ENCODE measurements around the gene TIMM8A.

- TF ChIP-seq, protein P1, sequence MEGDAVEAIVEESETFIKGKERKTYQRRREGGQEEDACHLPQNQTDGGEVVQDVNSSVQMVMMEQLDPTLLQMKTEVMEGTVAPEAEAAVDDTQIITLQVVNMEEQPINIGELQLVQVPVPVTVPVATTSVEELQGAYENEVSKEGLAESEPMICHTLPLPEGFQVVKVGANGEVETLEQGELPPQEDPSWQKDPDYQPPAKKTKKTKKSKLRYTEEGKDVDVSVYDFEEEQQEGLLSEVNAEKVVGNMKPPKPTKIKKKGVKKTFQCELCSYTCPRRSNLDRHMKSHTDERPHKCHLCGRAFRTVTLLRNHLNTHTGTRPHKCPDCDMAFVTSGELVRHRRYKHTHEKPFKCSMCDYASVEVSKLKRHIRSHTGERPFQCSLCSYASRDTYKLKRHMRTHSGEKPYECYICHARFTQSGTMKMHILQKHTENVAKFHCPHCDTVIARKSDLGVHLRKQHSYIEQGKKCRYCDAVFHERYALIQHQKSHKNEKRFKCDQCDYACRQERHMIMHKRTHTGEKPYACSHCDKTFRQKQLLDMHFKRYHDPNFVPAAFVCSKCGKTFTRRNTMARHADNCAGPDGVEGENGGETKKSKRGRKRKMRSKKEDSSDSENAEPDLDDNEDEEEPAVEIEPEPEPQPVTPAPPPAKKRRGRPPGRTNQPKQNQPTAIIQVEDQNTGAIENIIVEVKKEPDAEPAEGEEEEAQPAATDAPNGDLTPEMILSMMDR (IDR thresholded peaks at IDR 0.05), result no peak
- TF ChIP-seq POLR2A (IDR thresholded peaks at IDR 0.05) (no peak), EP300 (IDR thresholded peaks at IDR 0.05) (no peak)
These were observed 44.8 kb downstream of the TIMM8A start for GRCh38 chrX:101303790-101304189.
